Large intestine (tissue), 12 donors: ENCODE measurements around the gene HSPA1B. TPM values are rescaled to one million over a fixed set of nuclear protein-coding genes. Genes with fewer than 3 reads are reported as not detected.

Source experiments
- DNase-seq, 2 donors: peaks; one replicate each; pipeline versions ENCODE4 v3.0.0 to v3.0.0-alpha.2; 2013
- H3K27ac ChIP-seq: one replicate; pipeline ENCODE4 v1.5.1; 2013; ENCODE audit warnings: low read length
- H3K27me3 ChIP-seq: 2 replicates; pipeline ENCODE4 v1.6.1; 2013; ENCODE audit warnings: low read length; ENCODE audit not compliant: control insufficient read depth, insufficient read depth
- H3K36me3 ChIP-seq: 2 replicates; pipeline ENCODE4 v1.6.1; 2013; ENCODE audit warnings: low read length; ENCODE audit not compliant: control insufficient read depth, insufficient read depth
- H3K4me1 ChIP-seq: one replicate; pipeline ENCODE4 v1.6.1; 2013; ENCODE audit warnings: low read length; ENCODE audit not compliant: control insufficient read depth, insufficient read depth
- H3K4me3 ChIP-seq: one replicate; pipeline ENCODE4 v1.5.1; 2013; ENCODE audit warnings: low read length
- H3K9me3 ChIP-seq: one replicate; pipeline ENCODE4 v1.6.1; 2013; ENCODE audit warnings: mild to moderate bottlenecking, low read depth, low read length, moderate library complexity; ENCODE audit not compliant: control insufficient read depth
- WGBS: methylation state at CpG from one replicate; pipeline ENCODE4 v1.1.5; 2013; ENCODE audit warnings: low lambda C conversion rate; ENCODE audit not compliant: insufficient coverage; 5-methylcytosine and 5-hydroxymethylcytosine counted together
- long read RNA-seq, 11 donors: transcript quantifications; one replicate each; lab custom pipeline, GENCODE V29; 2026
- polyA plus RNA-seq: library from polyadenylated mRNA; unstranded; fragments of 120-200 nt; gene quantifications from one replicate; pipeline ENCODE4 v1.2.1, GENCODE V29; 2013

The HSPA1B gene
- polyA plus RNA-seq: 241 TPM
- long read RNA-seq, donor 1, transcript HSPA1B-201 (1 exons, 2,521 nt): major isoform, 68 of 68 reads
- long read RNA-seq, donor 1, partial matches to known transcripts: 0 of 68 reads
- long read RNA-seq, donor 1, other reads (novel, unspliced or antisense): 0 of 68 reads
- long read RNA-seq, donor 2, transcript HSPA1B-201 (1 exons, 2,521 nt): major isoform, 123 of 123 reads
- long read RNA-seq, donor 2, partial matches to known transcripts: 0 of 123 reads
- long read RNA-seq, donor 2, other reads (novel, unspliced or antisense): 0 of 123 reads
- long read RNA-seq, donor 3, transcript HSPA1B-201 (1 exons, 2,521 nt): major isoform, 200 of 200 reads
- long read RNA-seq, donor 3, partial matches to known transcripts: 0 of 200 reads
- long read RNA-seq, donor 3, other reads (novel, unspliced or antisense): 0 of 200 reads
- long read RNA-seq, donor 4, transcript HSPA1B-201 (1 exons, 2,521 nt): major isoform, 8 of 8 reads
- long read RNA-seq, donor 4, partial matches to known transcripts: 0 of 8 reads
- long read RNA-seq, donor 4, other reads (novel, unspliced or antisense): 0 of 8 reads
- long read RNA-seq, donor 5, transcript HSPA1B-201 (1 exons, 2,521 nt): major isoform, 70 of 70 reads
- long read RNA-seq, donor 5, partial matches to known transcripts: 0 of 70 reads
- long read RNA-seq, donor 5, other reads (novel, unspliced or antisense): 0 of 70 reads
- long read RNA-seq, donor 6, transcript HSPA1B-201 (1 exons, 2,521 nt): major isoform, 72 of 72 reads
- long read RNA-seq, donor 6, partial matches to known transcripts: 0 of 72 reads
- long read RNA-seq, donor 6, other reads (novel, unspliced or antisense): 0 of 72 reads
- long read RNA-seq, donor 7, transcript HSPA1B-201 (1 exons, 2,521 nt): major isoform, 52 of 52 reads
- long read RNA-seq, donor 7, partial matches to known transcripts: 0 of 52 reads
- long read RNA-seq, donor 7, other reads (novel, unspliced or antisense): 0 of 52 reads
- long read RNA-seq, donor 8, transcript HSPA1B-201 (1 exons, 2,521 nt): major isoform, 198 of 198 reads
- long read RNA-seq, donor 8, partial matches to known transcripts: 0 of 198 reads
- long read RNA-seq, donor 8, other reads (novel, unspliced or antisense): 0 of 198 reads
- long read RNA-seq, donor 9, transcript HSPA1B-201 (1 exons, 2,521 nt): major isoform, 62 of 62 reads
- long read RNA-seq, donor 9, partial matches to known transcripts: 0 of 62 reads
- long read RNA-seq, donor 9, other reads (novel, unspliced or antisense): 0 of 62 reads
- long read RNA-seq, donor 10, transcript HSPA1B-201 (1 exons, 2,521 nt): major isoform, 61 of 61 reads
- long read RNA-seq, donor 10, partial matches to known transcripts: 0 of 61 reads
- long read RNA-seq, donor 10, other reads (novel, unspliced or antisense): 0 of 61 reads
- long read RNA-seq, donor 11, transcript HSPA1B-201 (1 exons, 2,521 nt): major isoform, 47 of 47 reads
- long read RNA-seq, donor 11, partial matches to known transcripts: 0 of 47 reads
- long read RNA-seq, donor 11, other reads (novel, unspliced or antisense): 0 of 47 reads

- no CpG with 5 or more reads among the region's 56 CpGs for WGBS
- Histone ChIP-seq H3K36me3 (no peaks in the 10 kb centered on the region), H3K27me3 (no peaks in the 10 kb centered on the region), H3K9me3 (no peaks in the 10 kb centered on the region), H3K4me1 (peaks cover 22% of the 10 kb centered on the region), H3K4me3 (peak within 1 kb of the TSS; percentile 85), H3K27ac (peak within 1 kb of the TSS; percentile 91)
- DNase-seq: peak; percentile 98 to 100
Measured at GRCh38 chr6:31827286-31828079, at the start of gene HSPA1B. Gene HSPA1B (plus strand): TSS chr6:31827738. CDS start chr6:31827951, 213 bp downstream.

- peaks cover 2% of the 10 kb centered on the region for H3K9me3 ChIP-seq
- H3K27ac ChIP-seq: peak overlapping the region; percentile 95
- peaks cover 36% of the 10 kb centered on the region for H3K4me1 ChIP-seq
- no peaks in the 10 kb centered on the region for H3K27me3 ChIP-seq
- WGBS: no CpG with 5 or more reads among the region's 5 CpGs
- H3K4me3 ChIP-seq: no peak overlapping the region
- no peak for DNase-seq
- H3K36me3 ChIP-seq: peaks cover 44% of the 10 kb centered on the region
Measured at GRCh38 chr6:31778193-31778592, 49.3 kb upstream of the HSPA1B start.

GRCh38 chr6:31778999-31779885 is 48.3 kb upstream of the HSPA1B start:
- Histone ChIP-seq H3K36me3 (peaks cover 52% of the 10 kb centered on the region), H3K4me3 (no peak overlapping the region), H3K9me3 (peaks cover 2% of the 10 kb centered on the region), H3K27me3 (no peaks in the 10 kb centered on the region), H3K27ac (no peak overlapping the region), H3K4me1 (peaks cover 36% of the 10 kb centered on the region)
- no peak for DNase-seq
- no CpG with 5 or more reads among the region's 43 CpGs for WGBS

- no peak for DNase-seq
- peaks cover 34% of the 10 kb centered on the region for H3K4me1 ChIP-seq
- H3K27ac ChIP-seq: no peak overlapping the region
- no CpG with 5 or more reads among the region's 10 CpGs for WGBS
- H3K36me3 ChIP-seq: peaks cover 58% of the 10 kb centered on the region
- peaks cover 2% of the 10 kb centered on the region for H3K9me3 ChIP-seq
- no peak overlapping the region for H3K4me3 ChIP-seq
- H3K27me3 ChIP-seq: no peaks in the 10 kb centered on the region
Measured at GRCh38 chr6:31779908-31780307, 47.6 kb upstream of the HSPA1B start.

GRCh38 chr6:31780507-31781243 is 46.9 kb upstream of the HSPA1B start:
- Histone ChIP-seq H3K36me3 (peaks cover 61% of the 10 kb centered on the region), H3K27ac (no peak overlapping the region), H3K9me3 (peaks cover 2% of the 10 kb centered on the region), H3K4me1 (peaks cover 26% of the 10 kb centered on the region), H3K27me3 (no peaks in the 10 kb centered on the region), H3K4me3 (no peak overlapping the region)
- no peak for DNase-seq
- no CpG with 5 or more reads among the region's 20 CpGs for WGBS

- Histone ChIP-seq H3K27ac (no peak overlapping the region), H3K4me1 (peaks cover 18% of the 10 kb centered on the region), H3K36me3 (peaks cover 61% of the 10 kb centered on the region), H3K9me3 (no peaks in the 10 kb centered on the region), H3K4me3 (no peak overlapping the region), H3K27me3 (no peaks in the 10 kb centered on the region)
- no CpG with 5 or more reads among the region's 23 CpGs for WGBS
- DNase-seq: no peak
Measured at GRCh38 chr6:31781244-31782125, 46.1 kb upstream of the HSPA1B start.

GRCh38 chr6:31782126-31782855 is 45.2 kb upstream of the HSPA1B start:
- Histone ChIP-seq H3K4me3 (no peak overlapping the region), H3K27ac (no peak overlapping the region), H3K9me3 (no peaks in the 10 kb centered on the region), H3K36me3 (peaks cover 61% of the 10 kb centered on the region), H3K4me1 (peaks cover 10% of the 10 kb centered on the region), H3K27me3 (no peaks in the 10 kb centered on the region)
- no peak for DNase-seq
- no CpG with 5 or more reads among the region's 32 CpGs for WGBS
